AG04449 (cell line): Measurements from ENCODE around the gene CFAP410.
"Not testable (repeated sequence)": the region's sequence is repeated elsewhere in the genome, so short reads cannot be mapped to it uniquely, and the experiment has no call there.

Experiments
- CTCF ChIA-PET: fragments of 350-600 bp; formaldehyde crosslinking; extraction: SDS; loops from one replicate; lab custom pipeline; 2021; ENCODE audit warnings: antibody characterized with exemption; lab: Yijun Ruan, JAX
- POLR2A ChIA-PET: fragments of 400-600, 350-600 bp; formaldehyde crosslinking; extraction: SDS; loops from one replicate; lab custom pipeline; 2020; ENCODE audit warnings: antibody characterized with exemption, inconsistent platforms; lab: Yijun Ruan, JAX
- DNase-seq: peaks from one replicate; pipeline ENCODE4 v3.0.0-alpha.2; 2010; ENCODE audit warnings: low read depth, low spot score
- H3K4me3 ChIP-seq: 2 replicates; pipeline ENCODE4 v1.5.1; 2011; ENCODE audit warnings: low read depth, mild to moderate bottlenecking, control low read depth, low read length
- CTCF ChIP-seq: IDR thresholded peaks from one replicate; pipeline ENCODE4 v1.5.1; 2011; ENCODE audit warnings: mild to moderate bottlenecking, moderate library complexity, low read length, control low read depth, inconsistent platforms; ENCODE audit not compliant: insufficient read depth; ENCODE audit errors: missing control alignments

CFAP410 gene

DNA sequence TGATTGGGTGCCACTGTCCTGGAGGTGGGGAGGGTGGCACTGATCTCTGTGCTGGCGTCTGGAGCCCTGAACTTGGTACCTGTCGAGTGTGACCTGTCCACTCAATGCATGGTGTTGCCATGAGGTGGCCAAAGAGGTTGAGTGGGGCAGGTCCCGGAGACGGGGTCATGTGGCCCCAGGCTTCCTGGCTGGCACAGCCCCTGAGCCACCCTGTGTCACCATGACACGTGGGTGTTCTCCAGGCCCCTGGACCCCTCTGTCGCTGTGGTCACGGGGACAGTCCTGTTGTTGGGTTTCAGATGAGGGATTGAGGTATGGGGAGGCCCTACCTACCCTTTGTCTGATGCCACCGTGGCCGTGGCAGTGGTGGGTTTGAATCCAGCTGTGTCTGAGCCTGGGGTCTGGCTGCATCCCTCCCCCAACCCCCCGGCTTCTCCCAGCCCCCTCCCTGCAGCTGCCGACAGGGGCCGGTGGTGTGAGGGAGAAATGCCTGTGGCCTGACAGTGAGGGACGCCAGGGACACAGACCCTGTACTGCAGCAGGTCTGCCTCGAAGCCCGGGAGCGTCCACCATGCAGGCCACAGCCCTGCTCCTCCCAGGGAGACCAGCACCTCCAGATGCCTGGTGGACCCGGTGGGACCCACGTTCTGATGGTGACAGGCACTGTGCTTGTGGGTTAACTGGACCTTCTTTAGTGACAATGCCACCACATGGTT is 26.2 kb upstream of the CFAP410 start:
- ChIA-PET CTCF (no interaction called here), POLR2A (no interaction called here)
- DNase-seq, result no peak
- H3K4me3 ChIP-seq, result no peak overlapping the region
- no peak for TF ChIP-seq CTCF

GRCh38 chr21:44364151-44365053 is 25.2 kb upstream of the CFAP410 start:
- DNase-seq, result no peak
- ChIA-PET POLR2A (no interaction called here), CTCF (no interaction called here)
- TF ChIP-seq CTCF, result no peak
- H3K4me3 ChIP-seq, result no peak overlapping the region

DNA sequence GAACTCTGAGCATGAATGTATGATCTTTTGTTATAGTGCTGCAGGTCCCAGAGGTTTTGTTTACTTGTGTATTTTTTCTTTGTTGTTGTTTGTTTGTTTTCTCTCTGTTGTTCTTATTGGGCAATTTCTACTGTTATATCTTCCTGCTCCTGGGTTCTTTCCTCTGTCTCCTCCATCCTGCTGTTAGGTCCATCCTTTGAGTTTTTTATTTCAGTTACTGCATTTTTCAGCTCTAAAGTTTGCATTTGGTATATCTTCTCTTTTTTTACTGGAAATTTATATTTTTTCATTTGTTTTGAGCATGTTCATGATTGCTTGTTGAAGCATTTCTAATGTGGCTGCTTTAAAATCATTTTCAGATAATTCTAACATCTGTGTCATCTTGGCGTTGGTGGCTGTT is 24.1 kb upstream of the CFAP410 start:
- CTCF ChIA-PET, result no interaction called here

DNA sequence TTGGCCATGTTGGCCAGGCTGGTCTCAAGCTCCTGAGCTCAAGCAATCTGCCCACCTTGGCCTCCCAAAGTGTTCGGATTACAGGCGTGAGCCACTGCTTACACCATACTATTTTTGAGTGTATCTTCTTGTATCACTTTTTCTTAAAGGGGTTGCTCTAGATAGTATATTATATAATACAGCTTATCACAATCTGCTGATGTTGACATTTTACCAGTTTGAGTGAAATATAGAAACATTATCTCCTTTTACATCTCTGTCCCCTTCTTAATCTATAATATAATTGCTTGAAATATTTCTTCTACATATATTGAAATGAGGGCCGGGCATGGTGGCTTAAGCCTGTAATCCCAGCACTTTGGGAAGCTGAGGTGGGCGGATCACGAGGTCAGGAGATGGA is 22.7 kb upstream of the CFAP410 start:
- POLR2A ChIA-PET, DNase-seq, CTCF ChIA-PET, H3K4me3 ChIP-seq: not testable (repeated sequence)

More for the DNA sequence above, 24.1 kb upstream of the CFAP410 start:
- no peak for TF ChIP-seq CTCF
- POLR2A ChIA-PET, result no interaction called here
- H3K4me3 ChIP-seq, result no peak overlapping the region
- DNase-seq, result no peak

DNA sequence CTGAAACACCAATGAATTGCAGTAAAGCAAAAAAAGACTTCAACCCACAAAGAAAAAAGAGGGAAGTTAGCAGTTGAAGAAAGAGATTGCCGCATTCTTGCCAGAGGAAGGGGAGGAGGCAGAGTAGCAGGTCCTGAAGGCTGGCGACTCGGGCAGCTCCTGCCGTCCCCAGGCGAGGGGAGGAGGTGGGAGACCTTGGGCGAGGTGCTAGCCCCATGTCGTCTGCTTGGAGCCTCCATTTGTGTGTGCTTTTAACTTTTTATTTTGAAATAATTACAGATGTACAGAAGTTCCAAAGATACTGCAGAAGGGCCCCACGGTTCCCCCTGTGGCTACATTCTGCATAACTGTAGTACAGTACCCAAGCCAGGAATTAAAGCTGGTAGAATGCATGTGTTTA is 21.0 kb upstream of the CFAP410 start:
- no peak for TF ChIP-seq CTCF
- no peak overlapping the region for H3K4me3 ChIP-seq
- ChIA-PET CTCF (no interaction called here), POLR2A (interaction anchor here (0.7 kb wide), 1 partner anchor 42 kb away, joined by 3 read pairs; no protein-coding TSS in a partner anchor)
- no peak for DNase-seq

GRCh38 chr21:44359396-44359795 is 20.2 kb upstream of the CFAP410 start:
- ChIA-PET POLR2A (no interaction called here), CTCF (no interaction called here)
- no peak for DNase-seq
- TF ChIP-seq CTCF, result no peak
- no peak overlapping the region for H3K4me3 ChIP-seq
